Activated naive CD8-positive, alpha-beta T cell treated with anti-CD3 and anti-CD28 coated beads for 36 hours (primary cell): Measurements from ENCODE around the gene GHDC. TPM values are rescaled to one million over a fixed set of nuclear protein-coding genes. Genes with fewer than 3 reads are reported as not detected.
"Not testable (repeated sequence)": the region's sequence is repeated elsewhere in the genome, so short reads cannot be mapped to it uniquely, and the experiment has no call there.

Experiments
- DNase-seq: peaks from one replicate; pipeline ENCODE4 v3.0.0; 2021
- H3K27ac Mint-ChIP-seq: one replicate; pipeline ENCODE4 v1.8.0; 2022; ENCODE audit warnings: mild to moderate bottlenecking, moderate library complexity, mixed read lengths
- H3K27me3 Mint-ChIP-seq: one replicate; pipeline ENCODE4 v1.8.0; 2022; ENCODE audit warnings: mild to moderate bottlenecking, mixed read lengths
- H3K36me3 Mint-ChIP-seq: one replicate; pipeline ENCODE4 v1.8.0; 2021; ENCODE audit warnings: mild to moderate bottlenecking, mixed read lengths
- H3K4me1 Mint-ChIP-seq: one replicate; pipeline ENCODE4 v1.8.0; 2021; ENCODE audit warnings: mixed read lengths
- H3K4me3 Mint-ChIP-seq: one replicate; pipeline ENCODE4 v1.8.0; 2022; ENCODE audit warnings: mild to moderate bottlenecking, moderate library complexity, mixed read lengths
- H3K9me3 Mint-ChIP-seq: one replicate; pipeline ENCODE4 v1.8.0; 2022; ENCODE audit warnings: mixed read lengths
- total RNA-seq, 2 experiments: library from RNA; stranded (reverse); gene quantifications; one replicate each; pipeline ENCODE4 v1.2.3, GENCODE V29; 2021

GHDC gene
- total RNA-seq, 2 experiments from 2014 or later = 13.6 to 14.6 TPM

DNA sequence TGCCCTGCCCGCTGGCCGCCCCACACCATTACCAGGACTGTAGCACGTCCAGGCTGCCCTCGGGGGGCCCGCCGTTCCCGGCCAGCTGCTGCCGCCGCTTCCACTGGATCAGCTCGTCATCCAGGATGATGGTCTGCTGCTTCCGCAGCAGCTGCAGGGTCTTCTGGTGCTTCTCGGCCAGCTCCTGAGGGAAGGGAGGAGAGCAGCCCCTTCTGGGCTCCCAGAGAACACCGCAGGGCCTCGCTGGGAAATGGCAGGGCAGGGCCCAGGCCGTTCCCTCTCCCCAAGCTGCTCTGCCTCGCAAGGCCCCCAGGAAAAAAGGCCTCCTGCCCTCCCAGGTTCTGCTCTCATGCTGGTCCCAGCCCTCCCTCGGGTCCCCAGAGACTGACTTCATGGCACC, 25.0 kb upstream of the GHDC start:
- not testable (repeated sequence) for H3K36me3 Mint-ChIP-seq, H3K27ac Mint-ChIP-seq, H3K4me1 Mint-ChIP-seq, H3K27me3 Mint-ChIP-seq, H3K9me3 Mint-ChIP-seq, DNase-seq, H3K4me3 Mint-ChIP-seq

DNA sequence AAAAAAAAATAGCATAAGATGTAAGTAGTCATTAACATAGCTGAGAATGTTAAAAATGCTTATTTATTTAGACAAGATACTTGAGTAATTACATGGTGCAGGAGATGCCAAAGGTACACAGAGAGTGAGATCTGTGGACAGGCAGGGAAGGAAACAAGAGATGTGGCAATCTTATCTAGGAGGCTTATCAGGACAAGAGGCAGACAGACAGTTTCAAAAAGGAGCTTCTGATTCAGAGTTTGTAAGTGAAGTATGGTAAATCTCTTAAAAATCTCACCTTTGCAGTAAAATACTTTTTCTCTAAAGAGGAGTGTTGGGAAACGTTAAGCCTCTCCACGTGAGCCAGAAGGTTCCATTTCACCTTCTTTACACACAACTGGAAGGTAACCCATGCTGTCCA, 19.9 kb upstream of the GHDC start:
- Mint-ChIP-seq H3K27me3 (no peaks in the 10 kb centered on the region), H3K36me3 (peaks cover 6% of the 10 kb centered on the region), H3K4me1 (no peaks in the 10 kb centered on the region), H3K9me3 (no peaks in the 10 kb centered on the region), H3K4me3 (no peak overlapping the region), H3K27ac (no peak overlapping the region)
- no peak for DNase-seq

DNA sequence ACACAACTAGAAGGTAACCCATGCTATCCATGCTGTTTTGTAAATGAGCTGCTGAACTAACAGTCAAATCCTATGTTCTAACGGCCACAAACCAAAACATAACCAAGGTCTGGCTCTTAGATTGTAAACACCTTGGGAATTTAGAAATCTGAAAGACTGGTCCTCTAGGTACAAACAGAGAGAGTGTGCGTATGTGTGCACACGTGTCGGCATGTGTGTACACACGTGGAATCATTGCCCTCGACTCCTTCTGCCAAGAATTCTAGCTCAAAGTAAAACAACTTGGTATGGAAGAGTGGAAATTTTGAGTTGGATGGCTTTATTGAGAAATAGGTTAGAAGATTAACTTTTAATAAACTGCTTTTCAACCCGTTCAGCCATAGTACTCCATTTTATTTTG, 18.1 kb upstream of the GHDC start:
- Mint-ChIP-seq H3K36me3 (peaks cover 7% of the 10 kb centered on the region), H3K4me3 (no peak overlapping the region), H3K27me3 (no peaks in the 10 kb centered on the region), H3K27ac (no peak overlapping the region), H3K9me3 (no peaks in the 10 kb centered on the region), H3K4me1 (no peaks in the 10 kb centered on the region)
- no peak for DNase-seq

DNA sequence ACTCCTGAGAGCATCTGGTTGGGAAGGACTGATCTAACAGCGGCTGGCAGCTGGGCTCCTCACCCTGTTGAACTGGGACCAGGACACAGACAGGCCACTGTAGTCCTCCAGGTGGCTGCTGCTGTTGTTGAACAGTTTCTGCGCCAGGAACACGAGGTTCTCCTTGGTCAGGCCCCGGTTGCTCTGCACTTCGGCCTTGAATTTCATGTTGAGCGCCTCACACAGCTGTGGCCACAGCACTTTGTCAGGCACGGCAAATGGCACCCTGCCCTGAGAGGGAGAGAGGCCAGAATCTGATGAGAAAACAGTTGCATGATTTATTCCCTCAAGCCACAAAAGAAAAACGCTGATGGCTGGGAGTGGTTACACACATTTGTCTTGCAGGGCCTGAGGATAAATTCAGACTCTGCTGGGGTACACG, 17.6 kb upstream of the GHDC start:
- H3K4me3 Mint-ChIP-seq, H3K27ac Mint-ChIP-seq, DNase-seq, H3K36me3 Mint-ChIP-seq, H3K27me3 Mint-ChIP-seq, H3K4me1 Mint-ChIP-seq, H3K9me3 Mint-ChIP-seq: not testable (repeated sequence)

DNA sequence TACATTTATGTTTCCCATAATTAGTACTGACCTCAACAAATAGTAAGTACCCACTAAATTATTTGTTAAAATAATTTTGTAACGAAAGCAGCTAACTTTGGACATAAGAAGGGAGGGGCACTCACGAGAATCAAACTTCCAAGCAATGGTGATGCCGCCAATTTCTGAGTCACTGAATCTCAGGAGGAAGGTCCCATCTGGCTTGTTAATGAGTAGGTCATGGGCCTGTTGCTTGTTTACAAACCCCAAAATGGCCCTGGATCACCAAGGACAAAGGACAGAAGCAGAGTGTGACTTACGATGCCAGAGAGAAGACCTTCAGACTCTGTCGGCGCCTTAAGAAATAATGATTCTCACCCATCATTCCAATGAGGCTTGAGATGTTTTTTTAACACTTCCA, 15.8 kb upstream of the GHDC start:
- H3K4me3 Mint-ChIP-seq = no peak overlapping the region
- no peaks in the 10 kb centered on the region for H3K27me3 Mint-ChIP-seq
- H3K36me3 Mint-ChIP-seq = peaks cover 9% of the 10 kb centered on the region
- no peak overlapping the region for H3K27ac Mint-ChIP-seq
- no peak for DNase-seq
- no peaks in the 10 kb centered on the region for H3K9me3 Mint-ChIP-seq
- peaks cover 2% of the 10 kb centered on the region for H3K4me1 Mint-ChIP-seq

DNA sequence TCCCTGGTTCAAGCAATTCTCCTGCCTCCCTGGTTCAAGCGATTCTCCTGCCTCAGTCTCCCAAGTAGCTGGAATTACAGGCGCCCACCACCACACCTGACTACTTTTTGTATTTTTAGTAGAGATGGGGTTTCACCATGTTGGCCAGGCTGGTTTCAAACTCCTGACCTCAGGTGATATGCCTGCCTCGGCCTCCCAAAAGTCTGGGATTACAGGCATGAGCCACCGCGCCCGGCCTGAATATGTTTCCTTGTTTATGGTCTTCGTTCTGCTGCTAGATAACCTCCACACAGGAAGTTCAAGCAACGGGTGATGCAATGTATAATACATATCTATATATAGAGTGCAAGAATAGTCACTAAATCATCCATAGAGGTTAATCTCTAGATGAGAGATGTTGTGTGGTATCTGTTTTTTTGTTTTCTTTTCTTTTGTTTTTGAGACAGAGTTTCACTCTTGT, 11.9 kb upstream of the GHDC start:
- H3K4me3 Mint-ChIP-seq, H3K4me1 Mint-ChIP-seq, DNase-seq, H3K9me3 Mint-ChIP-seq, H3K27me3 Mint-ChIP-seq: not testable (repeated sequence)
- peak overlapping the region; percentile 8 for H3K27ac Mint-ChIP-seq
- H3K36me3 Mint-ChIP-seq = peaks cover 13% of the 10 kb centered on the region

DNA sequence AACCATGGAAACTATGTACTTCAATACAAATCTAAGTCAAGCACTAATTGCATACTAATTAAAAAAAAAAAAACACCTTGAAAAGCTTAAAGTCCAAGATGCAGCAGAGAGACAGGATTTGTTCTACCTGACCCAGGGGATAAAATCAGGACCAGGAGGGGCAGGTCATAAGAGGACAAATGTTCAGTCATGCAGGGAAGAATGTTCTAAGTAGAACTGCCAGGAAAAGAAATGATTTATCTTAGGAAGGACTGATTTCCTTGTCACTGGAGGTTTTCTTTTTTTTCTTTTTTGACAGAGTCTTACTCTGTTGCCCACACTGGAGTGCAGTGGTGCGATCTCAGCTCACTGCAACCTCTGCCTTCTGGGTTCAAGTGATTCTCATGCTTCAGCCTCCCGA, 9.1 kb upstream of the GHDC start:
- H3K27me3 Mint-ChIP-seq = no peaks in the 10 kb centered on the region
- peaks cover 4% of the 10 kb centered on the region for H3K4me1 Mint-ChIP-seq
- peaks cover 8% of the 10 kb centered on the region for H3K36me3 Mint-ChIP-seq
- no peak overlapping the region for H3K27ac Mint-ChIP-seq
- no peak overlapping the region for H3K4me3 Mint-ChIP-seq
- no peak for DNase-seq
- H3K9me3 Mint-ChIP-seq = no peaks in the 10 kb centered on the region

DNA sequence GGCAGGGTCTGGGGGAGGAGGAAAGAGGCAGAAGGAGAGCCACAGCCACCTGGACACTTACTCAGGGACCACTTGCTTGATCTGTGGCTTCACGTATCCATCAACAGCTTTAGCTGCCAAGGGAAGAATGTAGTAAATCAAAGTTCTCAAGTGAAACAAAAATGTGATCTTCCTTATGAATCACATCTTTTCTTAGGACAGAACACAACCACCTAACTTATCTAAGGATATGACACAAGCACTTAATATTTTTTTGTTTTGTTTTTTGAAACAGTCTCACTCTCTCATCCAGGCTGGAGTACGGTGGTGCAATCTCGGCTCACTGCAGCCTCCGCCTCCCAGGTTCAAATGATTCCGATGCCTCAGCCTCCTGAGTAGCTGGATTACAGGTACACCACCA, 8.4 kb upstream of the GHDC start:
- peaks cover 4% of the 10 kb centered on the region for H3K4me1 Mint-ChIP-seq
- H3K36me3 Mint-ChIP-seq = peaks cover 8% of the 10 kb centered on the region
- no peaks in the 10 kb centered on the region for H3K27me3 Mint-ChIP-seq
- peak overlapping the region; percentile 12 for H3K27ac Mint-ChIP-seq
- no peak overlapping the region for H3K4me3 Mint-ChIP-seq
- DNase-seq = no peak
- H3K9me3 Mint-ChIP-seq = no peaks in the 10 kb centered on the region

DNA sequence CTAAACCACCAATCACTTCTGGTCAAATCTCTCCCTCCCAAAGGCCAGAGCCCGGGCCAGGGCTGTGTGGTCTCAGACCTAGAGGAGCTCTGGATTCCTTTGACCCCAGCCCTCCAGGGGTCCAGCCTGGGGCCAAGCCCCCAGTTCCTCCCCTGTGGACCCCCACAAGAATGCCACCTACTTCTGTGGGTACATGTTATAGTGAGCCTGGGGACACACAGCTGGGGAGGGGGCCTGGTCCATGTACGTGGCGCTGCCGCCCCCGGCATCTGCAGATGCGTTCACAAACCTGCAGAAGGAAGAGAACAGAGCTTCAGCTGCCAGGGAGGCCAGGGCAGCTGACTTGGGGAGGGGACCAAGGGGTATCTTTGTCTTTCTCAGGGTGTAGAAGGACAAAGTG, 7.9 kb upstream of the GHDC start:
- Mint-ChIP-seq H3K4me1 (peaks cover 4% of the 10 kb centered on the region), H3K9me3 (no peaks in the 10 kb centered on the region), H3K4me3 (no peak overlapping the region), H3K36me3 (peaks cover 4% of the 10 kb centered on the region), H3K27me3 (no peaks in the 10 kb centered on the region), H3K27ac (peak overlapping the region; percentile 12)
- DNase-seq = no peak

DNA sequence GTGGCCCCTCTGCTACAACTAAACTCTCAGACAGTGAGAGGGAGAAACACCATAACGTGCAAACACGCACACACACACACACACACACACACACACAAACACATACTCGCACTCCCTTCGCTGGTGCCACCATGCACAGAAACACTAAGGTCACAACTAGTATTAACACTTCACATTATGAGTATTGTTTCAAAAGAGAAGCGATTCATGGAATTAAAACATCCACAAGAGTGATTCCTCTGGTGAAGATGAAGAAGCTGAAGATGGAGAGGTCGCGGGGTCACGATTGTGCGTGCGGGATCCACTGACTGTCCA, 7.1 kb upstream of the GHDC start:
- Mint-ChIP-seq H3K36me3 (peaks cover 4% of the 10 kb centered on the region), H3K27ac (no peak overlapping the region)

DNA sequence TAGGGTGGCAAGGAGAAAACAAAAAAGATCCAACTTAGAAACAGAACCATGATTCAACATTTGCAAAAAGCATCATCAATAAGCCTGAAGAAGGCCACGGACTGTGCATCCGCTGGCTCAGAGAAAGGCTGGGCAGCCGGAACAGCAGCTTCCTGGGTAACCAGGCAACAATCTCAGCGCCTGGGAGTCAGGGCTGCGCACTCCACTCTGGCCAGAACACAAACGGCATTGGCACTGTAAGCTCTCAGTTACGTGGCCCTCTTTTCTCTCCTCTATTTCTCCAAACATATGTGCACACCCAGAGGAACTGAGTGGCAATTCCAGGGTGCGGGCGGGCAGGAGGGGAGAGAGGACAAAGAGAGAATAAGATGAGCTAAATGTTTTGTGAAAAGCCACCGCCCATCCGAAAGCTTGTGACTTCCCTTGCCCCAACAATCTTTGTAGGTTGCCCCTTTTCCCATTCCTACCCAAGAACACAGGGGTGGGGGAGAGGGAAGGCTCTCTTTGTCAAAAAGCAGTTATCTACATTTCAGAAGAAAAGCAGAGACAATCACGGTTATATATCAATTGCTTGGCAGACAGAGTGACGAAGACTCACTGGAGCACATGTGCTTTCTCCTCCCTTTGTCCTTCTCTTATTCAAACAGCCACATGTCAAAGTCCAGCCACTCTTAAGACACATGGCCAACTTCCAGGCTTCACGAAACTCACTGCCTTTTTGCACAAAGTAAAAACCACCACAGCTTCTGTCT, 6.6 kb upstream of the GHDC start:
- H3K4me1 Mint-ChIP-seq = peaks cover 3% of the 10 kb centered on the region
- no peak overlapping the region for H3K4me3 Mint-ChIP-seq
- no peak for DNase-seq
- H3K36me3 Mint-ChIP-seq = peaks cover 4% of the 10 kb centered on the region
- H3K9me3 Mint-ChIP-seq = no peaks in the 10 kb centered on the region
- H3K27ac Mint-ChIP-seq = no peak overlapping the region
- no peaks in the 10 kb centered on the region for H3K27me3 Mint-ChIP-seq

More for the DNA sequence above, 7.1 kb upstream of the GHDC start:
- H3K4me3 Mint-ChIP-seq = no peak overlapping the region
- peaks cover 4% of the 10 kb centered on the region for H3K4me1 Mint-ChIP-seq
- H3K27me3 Mint-ChIP-seq = no peaks in the 10 kb centered on the region
- DNase-seq = no peak
- no peaks in the 10 kb centered on the region for H3K9me3 Mint-ChIP-seq

DNA sequence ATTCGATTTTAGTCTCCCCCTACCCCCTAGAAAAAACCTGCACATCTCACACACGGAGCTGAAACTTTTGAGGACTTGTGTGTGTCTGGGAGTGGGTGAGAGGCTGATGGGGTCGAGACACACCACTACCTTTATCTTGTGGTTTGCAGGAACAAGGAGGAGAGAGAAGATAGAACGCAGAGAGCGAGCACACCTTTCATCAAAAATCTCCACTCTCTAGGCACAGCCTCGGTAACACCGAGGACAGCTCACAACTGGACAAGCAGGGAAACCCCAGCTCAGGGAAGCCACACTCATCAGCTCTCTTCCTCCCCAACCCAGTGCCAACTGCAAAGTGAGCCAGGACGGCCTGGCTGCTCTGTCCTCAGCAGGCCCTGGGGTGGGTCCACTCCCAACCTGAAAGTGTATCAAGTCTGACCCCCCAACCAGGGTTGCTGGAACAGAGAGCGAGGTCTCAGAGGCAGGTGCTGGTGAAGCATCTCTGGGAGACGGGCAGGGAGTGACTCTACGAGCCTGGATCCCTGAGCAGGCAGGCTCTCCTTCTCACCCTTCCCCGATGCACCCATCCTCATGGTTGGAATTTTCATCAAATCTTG, 5.2 kb upstream of the GHDC start:
- no peaks in the 10 kb centered on the region for H3K9me3 Mint-ChIP-seq
- H3K4me1 Mint-ChIP-seq = peaks cover 2% of the 10 kb centered on the region
- DNase-seq = no peak
- no peaks in the 10 kb centered on the region for H3K27me3 Mint-ChIP-seq
- H3K27ac Mint-ChIP-seq = peak overlapping the region; percentile 45
- peaks cover 4% of the 10 kb centered on the region for H3K36me3 Mint-ChIP-seq
- no peak overlapping the region for H3K4me3 Mint-ChIP-seq

DNA sequence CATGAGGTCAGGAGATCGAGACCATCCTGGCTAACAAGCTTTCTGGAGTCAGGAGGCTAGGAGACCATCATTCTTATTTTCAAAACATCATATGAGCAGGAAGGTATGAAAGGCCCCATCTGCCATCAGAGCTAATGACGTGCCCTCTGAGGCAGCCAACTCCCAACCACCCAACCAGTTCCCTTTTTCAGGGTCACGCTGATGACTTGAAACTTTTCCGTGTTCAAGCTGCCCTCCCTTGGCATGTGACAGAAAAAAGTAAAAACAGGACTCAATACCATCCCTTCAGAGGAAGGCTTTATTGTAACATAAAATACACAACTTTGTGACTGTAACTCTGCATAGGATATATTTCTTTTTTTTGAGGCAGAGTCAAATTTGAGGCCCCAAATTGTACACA, 4.6 kb upstream of the GHDC start:
- Mint-ChIP-seq H3K27ac (no peak overlapping the region), H3K4me3 (no peak overlapping the region), H3K4me1 (peaks cover 4% of the 10 kb centered on the region), H3K27me3 (no peaks in the 10 kb centered on the region), H3K9me3 (no peaks in the 10 kb centered on the region), H3K36me3 (peaks cover 4% of the 10 kb centered on the region)
- DNase-seq = no peak

DNA sequence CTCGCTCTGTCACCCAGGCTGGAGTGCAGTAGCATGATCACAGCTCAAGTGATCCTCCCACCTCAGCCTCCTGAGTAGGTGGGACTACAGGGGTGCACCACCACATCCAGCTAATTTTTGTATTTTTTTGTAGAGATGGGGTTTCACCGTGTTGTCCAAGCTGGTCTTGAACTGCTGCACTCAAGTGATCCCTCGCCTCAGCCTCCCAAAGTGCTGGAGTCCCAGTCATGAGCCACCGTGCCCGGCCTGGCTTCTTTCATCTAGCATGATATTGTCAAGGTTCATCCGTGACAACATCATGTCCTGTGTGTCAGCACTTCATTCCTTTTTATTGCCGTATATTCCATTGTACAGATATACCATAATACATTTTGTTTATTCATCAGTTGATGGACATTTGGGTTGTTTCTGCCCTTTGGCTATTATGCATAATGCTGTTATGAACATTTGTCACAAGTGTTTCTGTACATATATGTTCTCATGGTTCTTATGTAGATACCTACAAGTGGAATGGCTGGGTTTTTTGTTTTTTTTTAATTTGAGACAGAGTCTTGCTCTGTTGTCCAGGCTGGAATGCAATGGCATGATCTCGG, 3.4 kb upstream of the GHDC start:
- no peak overlapping the region for H3K4me3 Mint-ChIP-seq
- no peaks in the 10 kb centered on the region for H3K36me3 Mint-ChIP-seq
- no peaks in the 10 kb centered on the region for H3K27me3 Mint-ChIP-seq
- H3K27ac Mint-ChIP-seq = no peak overlapping the region
- H3K9me3 Mint-ChIP-seq = no peaks in the 10 kb centered on the region
- H3K4me1 Mint-ChIP-seq = peaks cover 10% of the 10 kb centered on the region
- DNase-seq = no peak

DNA sequence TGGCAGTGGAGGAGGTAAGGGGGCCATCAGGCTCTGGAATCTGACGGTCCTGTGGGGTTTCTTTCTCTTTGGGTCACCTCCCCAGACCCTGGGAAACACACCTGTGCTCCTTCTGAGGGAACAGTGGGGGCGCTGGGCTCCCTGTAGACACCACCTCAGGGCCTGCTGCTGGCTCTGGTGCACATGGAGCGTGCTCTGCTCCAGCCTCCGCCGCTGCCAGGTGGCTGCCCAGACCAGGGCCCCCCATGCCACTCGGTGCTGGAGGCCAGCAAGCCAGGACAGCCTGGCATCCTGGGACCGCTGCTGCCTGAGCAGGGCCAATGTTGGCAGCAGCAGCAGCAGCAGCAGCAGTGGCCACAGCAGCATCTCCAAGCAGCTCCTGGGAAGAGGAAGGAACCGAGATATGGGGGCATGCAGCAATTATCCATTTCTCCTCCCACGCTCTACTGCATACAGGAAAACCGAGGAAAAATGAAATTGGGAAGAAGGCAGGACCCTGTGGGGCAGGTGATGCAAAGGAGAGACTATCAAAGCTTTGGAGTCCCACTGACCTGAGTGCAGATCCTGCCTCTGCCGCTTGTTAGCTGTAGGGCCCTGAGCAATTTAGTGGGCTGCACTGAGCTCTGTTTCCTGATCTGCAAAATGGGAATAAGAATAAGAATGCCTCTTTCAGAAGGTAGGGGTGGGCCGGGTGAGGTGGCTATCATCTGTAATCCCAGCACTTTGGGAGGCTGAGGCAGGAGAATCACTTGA, 902 bp downstream of the GHDC start:
- H3K36me3 Mint-ChIP-seq = no peaks in the 10 kb centered on the region
- peaks cover 8% of the 10 kb centered on the region for H3K4me1 Mint-ChIP-seq
- no peaks in the 10 kb centered on the region for H3K27me3 Mint-ChIP-seq
- no peak for DNase-seq
- no peaks in the 10 kb centered on the region for H3K9me3 Mint-ChIP-seq
- peak overlapping the region; percentile 83 for H3K27ac Mint-ChIP-seq
- H3K4me3 Mint-ChIP-seq = peak overlapping the region; percentile 94
